ENCODE measurements around the gene PUDP.
"Not testable (repeated sequence)": the region's sequence is repeated elsewhere in the genome, so short reads cannot be mapped to it uniquely, and the experiment has no call there.

PUDP gene

DNA sequence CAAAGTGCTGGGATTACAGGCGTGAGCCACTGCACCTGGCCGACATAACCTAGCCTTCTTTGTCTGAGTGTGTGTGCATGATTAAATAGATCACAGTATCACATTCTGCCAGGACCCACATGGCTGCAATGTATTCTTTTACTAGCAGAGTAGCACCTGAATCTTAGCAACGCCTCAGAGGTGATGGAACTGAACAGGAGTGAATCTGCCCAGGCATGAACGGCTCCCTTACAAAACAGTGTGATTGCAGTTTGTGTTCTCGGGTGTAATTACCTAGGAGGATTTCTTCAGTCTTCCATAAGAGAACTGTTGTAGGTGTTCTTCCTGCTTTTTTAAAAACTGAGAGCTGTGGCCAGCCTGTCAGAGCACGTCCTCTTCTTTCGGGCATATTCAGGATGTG lies 123.1 kb downstream of the PUDP start:
- no peak for DNase-seq

DNA sequence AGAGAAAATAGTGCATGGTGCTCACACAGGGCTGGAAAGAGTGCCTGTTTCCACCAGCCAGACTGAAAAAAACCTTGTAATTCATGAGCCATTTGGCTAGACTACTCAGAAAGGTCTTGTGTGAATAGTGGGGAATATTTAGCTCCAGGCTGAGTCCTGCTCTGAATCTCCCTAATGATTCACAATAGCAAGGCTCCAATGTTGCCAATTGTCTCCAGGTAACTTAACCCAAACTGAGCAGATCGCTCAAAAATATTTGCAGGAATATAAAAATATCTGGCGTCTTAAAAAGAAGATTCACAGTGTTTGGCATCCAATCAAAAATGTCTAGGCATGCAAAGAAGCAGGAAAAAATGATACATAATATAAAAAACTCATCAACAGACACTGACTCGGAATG lies 125.0 kb downstream of the PUDP start:
- DNase-seq = not testable (repeated sequence)

DNA sequence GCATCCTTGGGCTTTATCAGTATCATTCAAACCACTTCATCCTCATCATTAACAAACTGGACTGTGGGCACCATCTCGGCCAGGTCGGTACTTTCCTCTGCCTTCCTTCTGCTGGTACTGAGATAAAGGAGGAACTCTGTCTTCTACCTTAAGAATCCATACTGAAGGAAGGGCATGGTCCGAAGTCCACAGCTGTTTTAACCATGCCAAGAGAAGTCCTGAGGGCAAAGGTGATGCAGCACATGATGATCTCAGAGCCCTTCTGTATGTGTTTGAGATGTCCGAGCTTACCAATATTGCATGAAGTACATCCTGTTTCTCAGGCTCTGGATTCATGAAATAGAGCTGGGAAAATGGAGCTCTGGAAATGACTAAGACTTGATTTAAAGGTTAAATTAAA lies 126.0 kb downstream of the PUDP start:
- no peak for DNase-seq

DNA sequence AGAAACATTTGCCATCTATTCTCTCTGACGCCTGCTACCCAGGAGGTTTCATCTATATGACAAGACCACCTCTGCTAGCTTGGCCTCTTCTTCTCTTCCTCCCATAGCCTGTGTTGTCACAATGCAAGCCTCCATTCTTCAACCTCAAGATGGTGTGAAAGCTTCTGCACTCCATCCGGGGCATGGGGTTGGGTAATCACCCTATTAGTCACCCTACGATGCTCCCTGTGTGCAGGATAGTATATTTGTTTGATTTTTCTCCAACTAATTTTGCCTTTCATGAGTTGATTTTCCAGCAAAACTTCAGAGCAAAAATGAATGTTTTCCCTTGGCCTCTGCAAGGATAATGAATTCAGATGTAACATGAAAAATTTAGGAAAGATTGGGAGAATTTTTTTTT lies 128.4 kb downstream of the PUDP start:
- DNase-seq = no peak

DNA sequence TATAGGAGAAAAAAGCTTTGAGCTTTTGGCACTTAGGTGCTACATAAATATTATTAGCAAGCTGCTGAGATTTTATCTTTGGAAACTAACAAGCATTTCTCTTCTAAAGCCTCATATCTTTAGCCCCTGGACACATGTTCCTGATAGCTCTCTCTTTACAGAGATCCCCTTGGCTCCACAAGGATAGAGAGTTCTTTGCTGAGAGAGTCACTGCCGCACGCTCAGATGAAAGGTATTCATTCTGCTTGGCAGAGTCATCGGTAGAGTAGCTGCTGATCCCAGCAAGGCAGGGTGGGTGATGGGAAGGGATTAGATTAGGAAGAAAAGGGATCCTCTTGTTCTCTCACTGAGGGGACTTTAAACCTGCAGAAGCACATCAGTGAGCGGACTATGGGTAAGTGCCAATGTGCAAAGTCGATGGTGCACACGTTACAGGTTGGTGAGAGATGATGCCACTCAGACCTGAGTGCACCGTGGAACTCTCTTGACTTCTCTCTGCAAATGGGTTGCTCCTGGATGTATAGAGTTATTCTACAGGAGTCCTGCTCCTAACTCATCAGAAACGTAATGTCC lies 135.6 kb downstream of the PUDP start:
- not testable (repeated sequence) for DNase-seq

DNA sequence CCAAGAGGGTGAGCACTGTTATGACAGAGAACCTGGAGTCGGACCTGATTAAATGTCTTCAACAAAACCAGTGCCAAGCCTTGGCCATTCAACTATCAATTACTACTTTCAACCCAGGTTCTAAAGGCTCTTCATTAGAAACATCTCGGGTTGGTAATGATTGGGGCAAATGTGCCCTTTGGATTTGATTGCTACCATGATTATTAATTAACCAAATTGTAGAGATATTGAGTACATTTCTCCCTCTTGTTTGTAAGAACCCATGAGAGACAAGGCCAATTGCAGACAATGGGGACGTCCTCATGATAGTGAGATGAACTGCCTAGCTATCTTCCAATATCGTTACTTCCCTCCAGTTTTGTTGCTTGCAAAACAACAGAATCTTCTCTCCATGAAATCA lies 137.1 kb downstream of the PUDP start:
- not testable (repeated sequence) for DNase-seq

DNA sequence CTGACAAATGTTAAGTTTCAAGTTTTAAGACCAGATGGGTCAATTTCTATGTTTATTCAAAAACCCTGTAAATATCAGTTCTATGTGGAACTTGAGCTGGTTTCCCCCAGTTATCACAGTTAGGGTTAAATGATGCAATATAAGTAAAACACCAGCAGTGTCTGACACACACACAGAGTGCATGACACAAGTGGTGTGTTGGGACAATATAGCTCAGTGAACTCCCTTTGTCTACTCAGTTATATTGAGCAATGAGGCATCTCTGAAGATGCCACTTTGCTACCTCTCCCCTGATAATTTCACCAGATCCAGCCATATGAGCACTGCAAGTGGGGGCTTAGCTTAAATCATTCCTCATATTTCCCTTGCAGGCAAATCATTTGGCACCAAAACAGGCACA lies 140.6 kb downstream of the PUDP start:
- DNase-seq = not testable (repeated sequence)
